Endothelial cell of umbilical vein (primary cell): Measurements from ENCODE around the gene SECISBP2.

ENCODE experiments used
- POLR2A ChIP-seq: IDR thresholded peaks from 2 replicates; pipeline ENCODE4 v1.6.1; 2012; ENCODE audit warnings: low read depth, mild to moderate bottlenecking, control low read depth, low read length
- TF ChIP-seq, protein P1 (sequence below), 2 donors: IDR thresholded peaks; 1 replicate in 1 of 2; 2 replicates in 1 of 2; pipeline ENCODE4 v1.5.1; 2011; ENCODE audit warnings: low read length in 2 of 2, mild to moderate bottlenecking in 2 of 2, moderate library complexity in 2 of 2, control low read depth in 1 of 2, inconsistent platforms in 1 of 2, low read depth in 1 of 2; ENCODE audit not compliant: insufficient read depth in 1 of 2; ENCODE audit errors: extremely low read depth in 1 of 2

DNA sequence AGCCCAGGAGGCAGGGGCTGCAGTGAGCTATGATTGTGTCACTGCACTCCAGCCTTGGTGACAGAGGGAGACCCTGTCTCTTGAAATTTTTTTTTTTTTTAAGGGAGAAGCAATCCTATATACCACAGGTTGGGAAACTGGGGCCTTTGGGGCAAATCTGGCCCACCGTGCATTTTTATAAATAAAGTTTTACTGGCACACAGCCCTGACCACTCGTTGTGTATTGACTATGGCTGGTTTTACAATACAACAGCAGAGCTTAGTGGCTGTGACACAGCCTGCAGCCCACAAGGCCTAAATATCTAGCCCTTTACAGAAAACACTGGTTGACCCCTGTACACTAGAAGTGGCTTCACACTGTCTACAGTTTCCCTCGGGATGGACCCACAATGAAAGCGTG lies 58.0 kb downstream of the SECISBP2 start:
- TF ChIP-seq POLR2A, result no peak
- TF ChIP-seq, protein P1, sequence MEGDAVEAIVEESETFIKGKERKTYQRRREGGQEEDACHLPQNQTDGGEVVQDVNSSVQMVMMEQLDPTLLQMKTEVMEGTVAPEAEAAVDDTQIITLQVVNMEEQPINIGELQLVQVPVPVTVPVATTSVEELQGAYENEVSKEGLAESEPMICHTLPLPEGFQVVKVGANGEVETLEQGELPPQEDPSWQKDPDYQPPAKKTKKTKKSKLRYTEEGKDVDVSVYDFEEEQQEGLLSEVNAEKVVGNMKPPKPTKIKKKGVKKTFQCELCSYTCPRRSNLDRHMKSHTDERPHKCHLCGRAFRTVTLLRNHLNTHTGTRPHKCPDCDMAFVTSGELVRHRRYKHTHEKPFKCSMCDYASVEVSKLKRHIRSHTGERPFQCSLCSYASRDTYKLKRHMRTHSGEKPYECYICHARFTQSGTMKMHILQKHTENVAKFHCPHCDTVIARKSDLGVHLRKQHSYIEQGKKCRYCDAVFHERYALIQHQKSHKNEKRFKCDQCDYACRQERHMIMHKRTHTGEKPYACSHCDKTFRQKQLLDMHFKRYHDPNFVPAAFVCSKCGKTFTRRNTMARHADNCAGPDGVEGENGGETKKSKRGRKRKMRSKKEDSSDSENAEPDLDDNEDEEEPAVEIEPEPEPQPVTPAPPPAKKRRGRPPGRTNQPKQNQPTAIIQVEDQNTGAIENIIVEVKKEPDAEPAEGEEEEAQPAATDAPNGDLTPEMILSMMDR (IDR thresholded peaks at IDR 0.05; ENCODE audit: extremely low read depth in 1 of 2, insufficient read depth in 1 of 2, low read depth in 1 of 2, low read length in 2 of 2), result no peak
